Measurements from ENCODE around the gene TBX2. TPM values are rescaled to one million over a fixed set of nuclear protein-coding genes. Genes with fewer than 3 reads are reported as not detected.

The TBX2 gene
- total and polyA plus RNA-seq, 2 of the 13 experiments (the other 11 are each of a cell fraction or from before 2014, with no cell fraction given): 2.8 to 15.3 TPM

GRCh38 chr17:61416540-61417363 is 17.1 kb downstream of the TBX2 start (continued):
- TF ChIP-seq ZNF224 (CRISPR knock-in tag; IDR thresholded peaks at IDR 0.05): no peak
- peak; percentile 46; the same call in 1 of the 2 replicates for TF ChIP-seq ZNF724P (CRISPR knock-in tag; IDR thresholded peaks at IDR 0.05; ENCODE audit: borderline replicate concordance)
- TF ChIP-seq MIER3 (CRISPR knock-in tag; IDR thresholded peaks at IDR 0.05; ENCODE audit: borderline replicate concordance): peak; percentile 45; the same call in 1 of the 2 replicates
- no peak for TF ChIP-seq IKZF1 (IDR thresholded peaks at IDR 0.05)
- TF ChIP-seq BATF2 (CRISPR knock-in tag; IDR thresholded peaks at IDR 0.05): no peak
- TF ChIP-seq ZNF441 (CRISPR knock-in tag; IDR thresholded peaks at IDR 0.05; ENCODE audit: borderline replicate concordance): peak; percentile 17; the same call in 1 of the 2 replicates
- TF ChIP-seq ZNF264 (CRISPR knock-in tag; IDR thresholded peaks at IDR 0.05): peak; percentile 71; the same call in 1 of the 2 replicates
- TF ChIP-seq CHCHD3 (CRISPR knock-in tag; IDR thresholded peaks at IDR 0.05): no peak
- TF ChIP-seq AHR (CRISPR knock-in tag; IDR thresholded peaks at IDR 0.05): no peak; the same call in 1 of the 2 replicates
- no peak for TF ChIP-seq ZBTB37 (CRISPR knock-in tag; IDR thresholded peaks at IDR 0.05)
- peak; percentile 58 for TF ChIP-seq TFDP2 (CRISPR knock-in tag; IDR thresholded peaks at IDR 0.05)
- peak; percentile 50 for TF ChIP-seq ESRRA (CRISPR knock-in tag; IDR thresholded peaks at IDR 0.05; ENCODE audit: low read depth)
- no peak for TF ChIP-seq ZNF784 (CRISPR knock-in tag; IDR thresholded peaks at IDR 0.05; ENCODE audit: borderline replicate concordance)
- no peak for TF ChIP-seq IRF1 (CRISPR knock-in tag; IDR thresholded peaks at IDR 0.05; ENCODE audit: low read depth)
- TF ChIP-seq GATA4 (IDR thresholded peaks at IDR 0.05; ENCODE audit: borderline replicate concordance, low read depth): no peak
- no peak for TF ChIP-seq ZNF446 (CRISPR knock-in tag; IDR thresholded peaks at IDR 0.05)
- TF ChIP-seq EED (CRISPR knock-in tag; IDR thresholded peaks at IDR 0.05): peak; percentile 61; the same call in 1 of the 2 replicates
- TF ChIP-seq CENPBD1 (CRISPR knock-in tag; IDR thresholded peaks at IDR 0.05; ENCODE audit: borderline replicate concordance, low read depth): no peak; the same call in 1 of the 2 replicates
- TF ChIP-seq NFKBIZ (CRISPR knock-in tag; IDR thresholded peaks at IDR 0.05): 0 out of 2 replicates have a peak, but pooled peaks have one; percentile 19
- TF ChIP-seq SMARCC2 (IDR thresholded peaks at IDR 0.05): no peak
- TF ChIP-seq ZSCAN31 (CRISPR knock-in tag; IDR thresholded peaks at IDR 0.05; ENCODE audit: low read depth): no peak; the same call in 1 of the 2 replicates
- no peak for TF ChIP-seq ZNF121 (CRISPR knock-in tag; IDR thresholded peaks at IDR 0.05)
